Measurements from ENCODE around the gene USP11. TPM values are rescaled to one million over a fixed set of nuclear protein-coding genes. Genes with fewer than 3 reads are reported as not detected.
A peak's percentile ranks its signal among the peaks of the same experiment; 100 is the strongest.

Gene USP11
- total RNA-seq, 1 experiment from 2014 or later: 122 TPM

GRCh38 chrX:47215291-47215900 lies 17.4 kb upstream of the USP11 start:
- Histone ChIP-seq H3K9me3 (ENCODE audit: low read depth, low read length, poor library complexity, severe bottlenecking) (no peaks in the 10 kb centered on the region), H3K4me1 (ENCODE audit: insufficient read depth, low read length, poor library complexity, severe bottlenecking) (peaks cover 10% of the 10 kb centered on the region), H3K27me3 (replicated peaks; ENCODE audit: insufficient read depth, low read depth, low read length, poor library complexity) (no peaks in the 10 kb centered on the region), H3K4me3 (ENCODE audit: low read depth, low read length, poor library complexity, severe bottlenecking) (no peak overlapping the region), H3K27ac (ENCODE audit: low read depth, low read length, poor library complexity, severe bottlenecking) (no peak overlapping the region), H3K36me3 (ENCODE audit: insufficient read depth, low read length, poor library complexity, severe bottlenecking) (peaks cover 62% of the 10 kb centered on the region)
- CTCF ChIA-PET: no interaction called here
- BruUV-seq (replicated peaks): no TSS peak
- intact Hi-C loops (cut with micrococcal nuclease; ENCODE audit: unreplicated experiment): no loop called here
- POLR2A ChIA-PET (ENCODE audit: low non-redundant PET): no interaction called here
- TF ChIP-seq EZH2 (IDR thresholded peaks at IDR 0.05; ENCODE audit: borderline replicate concordance, low read depth, low read length, poor library complexity, severe bottlenecking): no peak
- no peak for DNase-seq (ENCODE audit: low spot score)

- intact Hi-C loops (cut with micrococcal nuclease; ENCODE audit: unreplicated experiment): no loop called here
- H3K4me3 ChIP-seq (ENCODE audit: low read depth, low read length, poor library complexity, severe bottlenecking): no peak overlapping the region
- no peaks in the 10 kb centered on the region for H3K27me3 ChIP-seq (replicated peaks; ENCODE audit: insufficient read depth, low read depth, low read length, poor library complexity)
- no peaks in the 10 kb centered on the region for H3K9me3 ChIP-seq (ENCODE audit: low read depth, low read length, poor library complexity, severe bottlenecking)
- no peak for TF ChIP-seq CTCF (conservative IDR thresholded peaks at IDR 0.05; ENCODE audit: low read depth, low read length)
- TF ChIP-seq EZH2 (IDR thresholded peaks at IDR 0.05; ENCODE audit: borderline replicate concordance, low read depth, low read length, poor library complexity, severe bottlenecking): no peak
- peak overlapping the region; percentile 67 for H3K27ac ChIP-seq (ENCODE audit: low read depth, low read length, poor library complexity, severe bottlenecking)
- POLR2A ChIA-PET (ENCODE audit: low non-redundant PET): no interaction called here
- CTCF ChIA-PET: no interaction called here
- no peak for DNase-seq (ENCODE audit: low spot score)
- H3K4me1 ChIP-seq (ENCODE audit: insufficient read depth, low read length, poor library complexity, severe bottlenecking): peaks cover 14% of the 10 kb centered on the region
- BruUV-seq (replicated peaks): no TSS peak
- H3K36me3 ChIP-seq (ENCODE audit: insufficient read depth, low read length, poor library complexity, severe bottlenecking): peaks cover 51% of the 10 kb centered on the region
Observed at GRCh38 chrX:47216393-47216925, 16.4 kb upstream of the USP11 start.

- no peaks in the 10 kb centered on the region for H3K9me3 ChIP-seq (ENCODE audit: low read depth, low read length, poor library complexity, severe bottlenecking)
- peaks cover 47% of the 10 kb centered on the region for H3K36me3 ChIP-seq (ENCODE audit: insufficient read depth, low read length, poor library complexity, severe bottlenecking)
- intact Hi-C loops (cut with micrococcal nuclease; ENCODE audit: unreplicated experiment): no loop called here
- ChIA-PET POLR2A (ENCODE audit: low non-redundant PET) (interaction anchor here (1.0 kb wide), 2 partner anchors 15 to 26 kb away, joined by 3 to 4 read pairs; partner anchors contain the start of gene USP11), CTCF (interaction anchor here (1.0 to 1.3 kb wide), 2 partner anchors 167 to 306 kb away, joined by 5 read pairs; no protein-coding TSS in a partner anchor)
- peaks cover 14% of the 10 kb centered on the region for H3K4me1 ChIP-seq (ENCODE audit: insufficient read depth, low read length, poor library complexity, severe bottlenecking)
- TF ChIP-seq EZH2 (IDR thresholded peaks at IDR 0.05; ENCODE audit: borderline replicate concordance, low read depth, low read length, poor library complexity, severe bottlenecking) (no peak), CTCF (conservative IDR thresholded peaks at IDR 0.05; ENCODE audit: low read depth, low read length) (no peak)
- no TSS peak for BruUV-seq (replicated peaks)
- H3K27ac ChIP-seq (ENCODE audit: low read depth, low read length, poor library complexity, severe bottlenecking): peak overlapping the region; percentile 67
- H3K4me3 ChIP-seq (ENCODE audit: low read depth, low read length, poor library complexity, severe bottlenecking): peak overlapping the region; percentile 24
- no peaks in the 10 kb centered on the region for H3K27me3 ChIP-seq (replicated peaks; ENCODE audit: insufficient read depth, low read depth, low read length, poor library complexity)
- peak; percentile 37 for DNase-seq (ENCODE audit: low spot score)
Observed at GRCh38 chrX:47217121-47217851, 15.5 kb upstream of the USP11 start.

Data from A673 (cell line).